NCI-H345 treated with DMSO at 0.1 percent for 48 hours (cell line): ENCODE results near the gene SLC37A4.
"Not testable (repeated sequence)": the region's sequence is repeated elsewhere in the genome, so short reads cannot be mapped to it uniquely, and the experiment has no call there.

Experiments
- DNase-seq: peaks from one replicate; lab custom pipeline; 2025; ENCODE audit not compliant: unreplicated experiment; lab: John Stamatoyannopoulos, UW

Gene SLC37A4

DNA sequence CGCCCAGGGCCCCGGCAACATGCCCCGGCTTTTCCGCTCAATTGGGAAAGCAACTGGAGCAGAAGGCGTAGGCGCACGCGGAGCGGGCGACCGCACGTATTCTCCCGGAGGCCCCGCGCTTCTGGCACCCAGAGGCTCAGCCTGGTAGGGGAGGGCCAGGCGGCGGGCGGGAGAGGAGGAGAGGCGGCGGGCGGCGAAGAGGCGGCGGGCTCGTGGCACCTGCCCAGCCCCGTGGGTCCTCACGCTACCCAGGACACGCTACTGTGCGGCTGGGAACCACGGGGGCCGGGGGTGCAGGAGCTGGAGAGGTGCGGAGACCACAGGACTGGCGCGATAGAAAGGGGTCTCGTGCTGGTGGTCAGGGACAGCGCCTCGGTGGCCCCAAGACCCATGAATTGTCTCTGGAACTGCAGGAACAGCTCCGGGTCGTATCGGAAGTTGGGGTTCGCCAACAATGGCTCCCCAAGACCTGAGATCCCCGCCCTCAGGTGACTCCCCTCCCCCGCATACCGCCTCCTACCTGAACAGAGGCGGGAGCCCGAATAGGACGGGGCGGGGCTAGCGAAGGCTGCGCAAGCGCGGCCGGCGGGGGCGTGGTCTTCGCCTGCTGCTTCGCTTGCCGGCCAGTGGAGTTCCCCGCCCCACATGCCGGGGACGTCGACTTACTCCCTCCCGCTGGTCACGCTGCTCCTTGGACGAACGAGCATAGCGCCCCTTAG, at the start of gene SLC37A4:
Gene SLC37A4, minus strand, starts transcription at position 549 of the 719 bp plus-strand sequence.
- DNase-seq: peak; percentile 93

DNA sequence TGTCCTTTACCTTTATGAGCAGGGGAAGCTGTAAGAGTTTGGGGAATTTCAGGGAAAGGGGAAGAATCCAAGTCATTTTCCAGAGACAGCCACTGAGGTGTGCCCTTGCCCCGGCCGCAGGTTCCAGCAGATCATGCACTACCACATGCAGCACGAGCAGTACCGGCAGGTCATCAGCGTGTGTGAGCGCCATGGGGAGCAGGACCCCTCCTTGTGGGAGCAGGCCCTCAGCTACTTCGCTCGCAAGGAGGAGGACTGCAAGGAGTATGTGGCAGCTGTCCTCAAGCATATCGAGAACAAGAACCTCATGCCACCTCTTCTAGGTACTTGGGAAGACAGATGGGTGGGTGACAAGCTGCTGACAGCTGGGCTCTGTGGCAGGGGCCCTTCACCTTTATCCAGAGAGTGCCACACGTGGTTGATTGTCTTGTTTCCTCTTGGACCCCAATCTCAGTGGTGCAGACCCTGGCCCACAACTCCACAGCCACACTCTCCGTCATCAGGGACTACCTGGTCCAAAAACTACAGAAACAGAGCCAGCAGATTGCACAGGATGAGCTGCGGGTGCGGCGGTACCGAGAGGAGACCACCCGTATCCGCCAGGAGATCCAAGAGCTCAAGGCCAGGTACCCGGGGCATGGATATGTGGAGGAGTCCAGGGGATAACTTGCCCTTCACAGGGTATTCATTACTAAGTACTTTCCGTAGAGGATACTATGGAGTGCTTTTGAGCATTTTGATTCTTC, 48.2 kb upstream of the SLC37A4 start:
- no peak for DNase-seq

DNA sequence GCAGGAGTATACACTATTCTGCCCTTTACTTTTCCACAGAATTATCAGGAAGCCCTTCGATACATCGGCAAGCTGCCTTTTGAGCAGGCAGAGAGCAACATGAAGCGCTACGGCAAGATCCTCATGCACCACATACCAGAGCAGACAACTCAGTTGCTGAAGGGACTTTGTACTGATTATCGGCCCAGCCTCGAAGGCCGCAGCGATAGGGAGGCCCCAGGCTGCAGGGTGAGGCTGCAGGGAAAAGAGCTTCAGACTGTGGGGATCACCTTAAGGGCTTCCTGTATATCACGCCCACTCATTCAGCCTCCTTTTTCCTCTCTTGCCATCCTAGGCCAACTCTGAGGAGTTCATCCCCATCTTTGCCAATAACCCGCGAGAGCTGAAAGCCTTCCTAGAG, 47.2 kb upstream of the SLC37A4 start:
- DNase-seq: no peak

DNA sequence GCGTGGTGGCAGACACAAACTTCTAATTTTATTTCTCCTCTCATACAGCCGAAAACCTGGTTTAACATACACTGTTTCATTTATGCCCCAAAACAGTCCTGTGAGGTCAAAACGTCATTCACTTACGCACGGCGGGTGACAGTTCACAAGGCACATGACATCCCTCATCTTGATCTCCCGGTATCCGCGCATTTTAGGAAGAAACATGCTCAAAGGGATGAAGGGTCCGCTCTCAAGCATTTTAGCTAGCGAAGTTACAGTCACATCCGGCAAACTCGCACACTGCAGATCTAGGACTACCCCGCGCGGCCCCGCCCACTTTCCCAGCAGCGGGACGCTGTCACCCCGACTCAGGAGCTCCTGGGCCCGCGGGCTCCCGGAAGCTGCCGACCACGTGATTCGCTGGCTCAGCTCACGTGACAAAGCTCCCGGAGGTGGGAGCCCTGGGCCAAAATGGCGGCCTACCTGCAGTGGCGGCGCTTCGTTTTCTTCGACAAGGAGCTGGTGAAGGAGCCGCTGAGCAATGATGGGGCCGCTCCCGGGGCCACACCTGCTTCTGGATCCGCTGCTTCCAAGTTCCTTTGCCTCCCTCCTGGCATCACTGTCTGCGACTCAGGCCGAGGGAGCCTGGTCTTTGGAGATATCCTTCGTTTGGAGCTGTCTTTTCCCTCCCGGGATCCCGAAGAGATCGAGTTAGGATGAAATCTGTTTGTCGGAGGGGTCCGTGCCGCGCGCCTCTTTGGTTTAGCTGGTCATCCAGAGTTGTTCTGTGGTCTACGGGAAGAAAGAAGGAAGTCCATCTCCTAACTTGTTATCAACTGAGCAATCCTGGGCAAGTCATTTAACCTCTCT, 36.9 kb upstream of the SLC37A4 start, which contains the start of gene VPS11:
Gene VPS11, plus strand, starts transcription at position 448 of the 852 bp plus-strand sequence. Its CDS starts 6 bp downstream, at position 454.
- peak; percentile 88 for DNase-seq

DNA sequence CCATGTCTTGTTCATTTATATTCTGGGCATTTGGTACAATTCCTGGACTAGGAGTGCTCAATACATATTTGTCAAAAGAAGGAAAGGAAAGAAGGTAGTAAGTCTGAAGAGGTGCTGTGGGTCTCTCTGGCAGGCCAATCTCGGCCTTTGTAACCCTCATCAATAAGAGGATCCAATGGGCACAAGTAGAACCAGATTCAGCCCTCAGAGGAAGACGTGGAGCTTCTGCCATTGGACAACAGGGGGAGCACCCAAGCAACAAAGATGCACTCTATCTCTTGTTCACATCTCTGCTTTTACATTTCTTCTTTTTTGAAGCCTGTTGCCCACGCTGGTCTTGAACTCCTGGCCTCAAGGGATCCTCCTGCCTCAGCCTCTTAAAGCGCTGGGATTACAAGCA, 34.7 kb upstream of the SLC37A4 start:
- no peak for DNase-seq

DNA sequence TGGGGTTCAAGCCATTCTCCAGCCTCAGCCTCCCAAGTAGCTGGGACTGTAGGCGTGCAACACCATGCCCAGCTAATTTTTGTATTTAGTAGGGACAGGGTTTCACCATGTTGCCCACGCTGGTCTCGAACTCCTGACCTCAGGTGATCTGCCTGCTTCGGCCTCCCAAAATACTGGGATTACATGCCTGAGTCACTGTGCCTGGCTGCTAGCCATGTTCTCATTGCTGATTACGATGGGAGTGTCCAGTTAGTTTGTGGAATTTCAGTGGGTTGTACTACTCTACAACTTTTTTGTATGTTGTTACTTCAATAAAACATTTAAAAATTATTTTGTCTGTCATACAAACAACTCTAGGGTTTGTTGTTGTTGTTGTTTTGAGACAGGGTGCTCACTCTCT, 32.1 kb upstream of the SLC37A4 start:
- no peak for DNase-seq

DNA sequence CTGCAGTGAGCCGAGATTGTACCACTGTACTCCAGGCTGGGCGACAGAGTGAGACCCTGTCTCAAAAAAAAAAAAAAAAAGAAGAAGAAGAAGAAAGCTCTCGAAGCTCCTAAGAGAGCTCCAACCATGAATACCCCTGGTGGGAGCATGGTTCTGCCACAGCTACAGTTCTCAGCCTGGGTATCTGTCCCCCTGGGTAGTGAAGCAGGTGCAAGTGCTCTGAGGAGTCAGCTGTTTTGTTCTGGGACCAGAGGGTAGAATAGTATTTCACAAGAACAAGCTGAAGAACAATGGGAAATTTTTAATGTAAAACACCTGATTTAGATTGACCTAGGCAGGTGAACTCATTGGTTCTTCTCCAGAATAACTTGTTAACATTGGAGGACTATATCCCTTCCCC, 30.6 kb upstream of the SLC37A4 start:
- no peak for DNase-seq

DNA sequence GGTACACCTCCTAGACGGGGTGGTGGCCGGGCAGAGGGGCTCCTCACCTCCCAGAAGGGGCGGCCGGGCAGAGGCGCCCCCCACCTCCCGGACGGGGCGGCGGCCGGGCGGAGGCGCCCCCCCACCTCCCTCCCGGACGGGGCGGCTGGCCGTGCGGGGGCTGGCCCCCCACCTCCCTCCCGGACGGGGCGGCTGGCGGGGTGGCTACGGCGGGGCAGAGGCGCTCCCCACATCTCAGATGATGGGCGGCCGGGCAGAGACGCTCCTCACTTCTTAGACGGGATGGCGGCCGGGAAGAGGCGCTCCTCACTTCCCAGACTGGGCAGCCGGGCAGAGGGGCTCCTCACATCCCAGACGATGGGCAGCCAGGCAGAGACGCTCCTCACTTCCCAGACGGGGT, 28.5 kb upstream of the SLC37A4 start:
- not testable (repeated sequence) for DNase-seq

DNA sequence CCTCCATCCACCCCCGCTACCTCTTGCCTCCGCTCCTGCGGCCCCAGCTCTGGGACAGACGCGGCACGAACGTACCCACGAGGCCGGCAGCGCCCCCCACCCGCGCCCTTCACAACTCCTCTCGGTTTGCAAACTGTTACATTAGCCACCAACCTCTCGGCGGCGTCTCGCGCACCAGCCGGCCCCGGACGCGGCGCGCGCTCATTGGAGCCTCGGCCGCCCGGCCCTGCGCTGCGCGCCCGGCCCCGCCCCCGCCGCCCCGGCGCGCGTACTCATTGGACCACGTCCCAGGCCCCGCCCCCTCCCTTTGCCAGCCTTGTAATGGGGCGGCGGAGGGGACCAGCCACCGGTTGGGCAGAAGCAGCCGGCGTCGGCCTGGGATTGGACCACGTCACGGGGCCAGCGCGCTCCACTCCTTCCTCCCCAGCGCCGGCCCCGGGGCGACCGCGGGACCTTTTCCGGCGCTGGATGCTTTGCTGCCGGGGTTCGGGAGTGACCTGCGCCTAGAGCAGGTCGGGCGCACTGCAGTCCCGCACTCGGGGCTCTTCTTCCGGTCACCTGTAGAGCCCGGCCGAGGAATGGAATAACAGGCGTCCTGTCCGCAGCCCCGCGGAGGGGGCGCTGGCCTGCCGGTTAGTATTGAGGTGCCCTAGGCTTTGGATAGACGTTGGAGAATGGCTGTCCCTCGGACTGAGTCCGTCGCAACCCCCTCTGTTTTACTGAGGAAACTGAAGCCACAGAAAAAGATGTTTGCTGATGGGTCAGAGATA, 26.5 kb upstream of the SLC37A4 start, which contains the start of gene HYOU1:
Gene HYOU1, minus strand, starts transcription at position 206 of the 770 bp plus-strand sequence. CDS start 1,045 bp downstream, outside the sequence.
- DNase-seq: peak; percentile 91

DNA sequence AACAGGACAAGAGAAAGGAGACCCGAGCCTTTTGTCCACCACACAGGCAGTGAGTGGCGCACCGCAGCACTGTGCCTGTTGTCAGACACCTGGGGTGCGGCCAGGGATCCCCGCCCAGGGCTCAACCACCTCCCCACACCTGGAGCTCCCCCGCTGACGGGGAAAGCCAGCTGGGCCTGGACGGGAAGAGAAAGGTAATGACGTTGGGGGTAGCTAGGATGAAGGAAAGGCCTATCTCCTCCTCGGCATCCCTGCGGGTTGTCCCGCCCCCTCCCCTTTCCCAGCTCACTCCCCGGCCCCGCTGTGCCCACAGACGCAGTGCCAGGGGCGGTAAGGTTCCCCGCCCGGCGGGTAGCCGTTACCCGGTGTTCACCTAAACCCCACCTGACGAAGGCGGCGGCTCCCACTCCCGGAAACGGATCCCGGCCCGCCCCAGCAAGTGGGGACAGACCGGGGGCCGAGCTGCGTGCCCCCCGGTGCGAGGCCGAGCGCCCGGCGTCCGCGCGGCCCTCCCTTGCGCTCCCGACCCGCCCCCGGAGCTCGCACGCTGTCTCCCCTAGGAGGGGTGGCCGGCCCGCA, 25.8 kb upstream of the SLC37A4 start:
- no peak for DNase-seq

DNA sequence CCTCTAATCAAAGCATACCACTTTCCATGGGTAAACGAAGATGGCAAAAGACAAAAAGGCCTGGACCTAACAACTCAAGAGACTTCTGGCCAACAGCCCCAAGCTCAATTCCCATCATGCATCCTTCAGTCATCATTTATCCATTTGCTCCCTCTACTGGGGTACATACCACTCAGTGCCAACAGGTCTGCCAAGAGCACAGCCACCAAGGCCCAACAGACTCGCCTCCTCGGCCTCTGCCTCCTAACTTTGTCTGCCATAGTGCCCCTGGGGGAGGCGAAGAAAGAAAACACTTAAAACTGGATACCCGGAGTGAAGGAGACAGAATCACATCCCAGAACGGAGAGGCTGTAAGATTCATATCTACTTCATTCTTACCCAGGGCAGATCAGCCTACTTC, 25.2 kb upstream of the SLC37A4 start:
- DNase-seq: no peak

DNA sequence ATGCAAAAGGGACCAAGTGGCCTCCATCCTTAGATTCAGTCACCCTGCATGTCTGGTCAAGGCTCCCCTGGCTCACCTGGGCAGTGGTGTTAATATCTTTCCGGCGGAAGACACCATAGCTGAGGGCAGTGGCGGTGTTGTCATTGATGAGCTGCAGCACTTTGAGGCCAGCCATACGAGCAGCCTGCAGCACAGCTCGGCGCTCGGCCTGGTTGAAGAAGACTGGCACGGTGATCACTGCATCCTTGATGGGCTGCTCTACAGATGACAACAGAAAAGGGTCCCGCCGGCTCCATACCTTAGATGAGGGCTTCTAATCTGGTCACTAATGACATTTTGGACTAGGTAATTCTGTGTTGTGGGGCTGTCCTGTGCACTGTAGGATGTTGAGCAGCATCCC, 23.7 kb upstream of the SLC37A4 start:
- DNase-seq: no peak

DNA sequence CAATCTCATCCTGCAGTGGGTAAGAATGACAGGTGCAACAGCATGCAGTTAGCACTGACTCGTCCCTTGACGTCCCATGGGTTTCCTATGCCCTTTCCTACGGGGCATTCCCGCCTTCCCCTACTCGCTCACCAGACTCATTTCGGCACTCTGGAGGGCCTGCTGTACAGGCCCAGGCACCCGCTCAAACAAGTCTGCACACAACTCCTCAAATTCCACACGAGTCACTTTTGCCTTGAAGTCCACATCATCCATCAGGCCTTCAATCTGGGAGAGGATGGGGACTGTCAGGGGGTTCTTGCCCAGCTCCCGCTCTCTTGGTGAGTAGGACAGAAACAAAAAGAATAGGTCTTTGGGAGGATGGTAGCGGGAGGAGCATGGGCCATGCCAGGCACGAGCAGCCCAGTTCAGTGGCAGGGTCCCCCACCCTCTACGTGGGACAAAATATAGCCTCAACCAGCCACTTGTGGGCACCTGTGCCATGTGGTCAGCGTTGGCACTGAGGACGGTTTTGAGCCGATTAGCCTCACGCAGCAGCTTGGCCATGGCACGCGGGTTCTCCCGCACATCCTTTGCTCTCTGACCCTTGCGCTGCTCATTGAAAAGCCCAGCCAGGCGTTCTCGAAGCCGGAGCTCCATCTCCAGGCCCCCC, 21.6 kb upstream of the SLC37A4 start:
- no peak for DNase-seq

DNA sequence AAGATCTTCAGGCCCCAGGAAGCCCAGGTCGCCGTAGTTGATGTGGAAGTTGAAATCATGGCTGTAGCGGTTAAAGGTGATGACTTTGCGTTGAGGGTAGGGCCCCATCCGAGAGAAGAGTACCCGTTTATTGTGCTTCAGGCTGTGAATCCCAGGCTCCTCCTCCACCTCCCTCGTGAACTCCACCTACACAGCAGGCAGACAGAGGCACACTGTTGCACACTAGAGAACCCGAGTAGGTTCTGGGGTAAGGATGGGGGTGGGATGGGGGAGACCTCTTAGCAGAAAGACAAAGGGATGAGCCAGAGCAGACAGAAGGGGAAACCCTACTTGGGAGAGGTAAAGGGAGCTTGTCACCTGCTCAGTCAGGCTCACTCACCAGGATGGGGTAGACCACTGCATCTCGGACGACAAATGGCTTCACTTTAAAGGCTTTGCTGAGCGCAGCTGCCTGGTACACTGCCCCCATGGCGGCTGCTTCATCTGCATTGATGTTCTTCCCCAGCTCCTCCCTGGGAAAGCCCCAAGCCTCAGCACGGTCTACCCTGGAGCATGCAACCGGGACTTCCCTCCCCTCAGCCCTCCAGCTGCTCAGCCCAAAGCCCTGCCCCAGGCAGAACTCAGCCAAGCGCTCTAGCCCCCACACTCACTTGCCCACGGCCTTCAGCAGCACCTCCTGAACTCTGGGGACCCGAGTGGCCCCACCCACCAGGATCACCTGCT, 20.9 kb upstream of the SLC37A4 start:
- no peak for DNase-seq

DNA sequence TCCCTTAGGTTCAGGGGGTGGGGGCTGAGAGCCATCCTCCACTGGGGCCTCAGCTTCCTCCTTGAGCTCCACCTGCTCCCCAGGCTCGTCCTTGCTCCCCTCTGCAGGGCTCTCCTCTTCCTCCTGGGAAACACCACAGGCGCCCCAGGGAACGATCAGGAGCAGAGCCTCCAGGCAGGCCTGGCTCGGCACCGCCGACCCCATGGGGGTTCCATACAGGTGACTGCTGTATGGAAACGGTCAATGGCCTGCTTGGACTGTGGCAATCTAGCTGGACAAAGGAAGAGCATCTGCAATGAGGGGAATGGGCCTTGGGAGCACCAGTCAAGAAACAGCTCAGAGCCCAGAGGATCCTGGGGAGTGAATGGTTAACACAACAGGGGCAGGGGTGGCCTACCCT, 18.4 kb upstream of the SLC37A4 start:
- no peak for DNase-seq

DNA sequence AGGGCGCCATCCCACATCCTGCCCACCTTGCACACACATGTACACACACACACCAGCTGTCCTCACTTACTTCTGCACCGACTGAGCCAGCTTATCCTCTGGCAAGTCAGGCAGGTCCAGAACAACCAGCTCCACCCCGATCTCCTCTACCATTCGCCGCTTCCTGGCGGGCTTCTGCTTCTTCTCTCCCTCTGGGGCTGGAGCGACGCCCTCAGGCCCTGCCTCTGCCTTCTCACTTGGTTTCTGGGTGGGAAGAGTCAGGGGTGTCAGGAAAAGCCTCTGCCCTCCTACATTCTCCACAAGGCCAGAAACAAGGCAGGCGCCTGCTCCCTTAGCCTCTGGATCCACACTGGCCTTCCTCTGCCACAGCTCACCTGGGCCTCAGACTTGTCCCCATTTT, 18.0 kb upstream of the SLC37A4 start:
- DNase-seq: no peak

DNA sequence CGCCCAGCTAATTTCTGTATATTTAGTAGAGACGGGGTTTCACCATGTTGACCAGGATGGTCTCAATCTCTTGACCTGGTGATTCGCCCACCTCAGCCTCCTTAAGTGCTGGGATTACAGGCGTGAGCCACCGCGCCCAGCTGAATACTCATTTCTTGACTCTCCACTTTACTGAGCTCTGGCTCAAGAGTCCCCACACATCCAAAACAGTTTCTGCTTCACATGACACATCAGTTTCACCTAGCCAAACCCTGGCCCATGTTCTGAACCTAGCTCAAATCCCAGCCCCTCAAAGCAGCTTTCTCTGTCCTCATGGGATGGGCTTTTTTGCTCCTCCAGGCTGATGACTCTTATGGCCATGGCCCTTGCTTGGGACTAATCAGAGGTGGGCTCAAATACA, 16.5 kb upstream of the SLC37A4 start:
- no peak for DNase-seq

DNA sequence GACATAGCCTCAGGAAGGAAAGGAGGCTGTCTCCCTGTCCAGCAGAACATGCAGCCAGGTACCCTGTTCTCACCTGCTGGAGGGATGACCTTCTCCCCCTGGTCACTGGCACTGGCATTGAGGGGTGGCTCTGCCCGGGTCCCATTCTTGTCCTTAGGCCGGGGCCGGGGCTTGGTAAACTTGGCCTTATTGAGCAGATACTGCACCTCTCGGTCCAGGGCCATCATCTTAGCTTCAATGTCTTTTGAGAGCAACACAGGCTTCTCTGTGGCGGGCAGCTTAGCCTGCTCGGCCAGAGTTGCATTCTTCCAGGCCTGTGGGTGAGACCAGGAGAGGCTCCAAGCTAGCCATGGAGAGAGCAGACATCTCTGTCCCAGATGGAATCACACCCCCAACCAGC, 15.8 kb upstream of the SLC37A4 start:
- no peak for DNase-seq

DNA sequence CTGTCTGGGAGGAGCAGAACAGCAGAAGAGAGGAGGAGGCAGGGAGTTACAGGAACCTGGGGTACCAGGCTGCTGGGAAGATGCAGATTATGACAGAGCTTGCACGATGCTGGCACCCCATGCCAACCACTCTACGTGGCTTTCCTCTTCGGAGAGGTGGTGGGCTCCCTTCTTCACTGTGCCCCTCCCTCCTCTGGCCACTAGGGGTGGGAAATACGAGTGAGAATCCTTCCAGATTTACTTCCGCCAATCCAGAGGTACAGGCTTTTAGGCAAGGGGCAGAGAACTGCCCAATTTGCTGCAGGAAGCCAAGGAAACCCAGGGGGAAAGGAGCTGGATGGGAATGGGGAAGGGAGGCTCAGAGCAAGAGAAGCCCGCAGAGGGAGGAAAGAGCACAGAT, 14.0 kb upstream of the SLC37A4 start:
- no peak for DNase-seq
